Measurements from ENCODE around the gene NACC2.

DNA sequence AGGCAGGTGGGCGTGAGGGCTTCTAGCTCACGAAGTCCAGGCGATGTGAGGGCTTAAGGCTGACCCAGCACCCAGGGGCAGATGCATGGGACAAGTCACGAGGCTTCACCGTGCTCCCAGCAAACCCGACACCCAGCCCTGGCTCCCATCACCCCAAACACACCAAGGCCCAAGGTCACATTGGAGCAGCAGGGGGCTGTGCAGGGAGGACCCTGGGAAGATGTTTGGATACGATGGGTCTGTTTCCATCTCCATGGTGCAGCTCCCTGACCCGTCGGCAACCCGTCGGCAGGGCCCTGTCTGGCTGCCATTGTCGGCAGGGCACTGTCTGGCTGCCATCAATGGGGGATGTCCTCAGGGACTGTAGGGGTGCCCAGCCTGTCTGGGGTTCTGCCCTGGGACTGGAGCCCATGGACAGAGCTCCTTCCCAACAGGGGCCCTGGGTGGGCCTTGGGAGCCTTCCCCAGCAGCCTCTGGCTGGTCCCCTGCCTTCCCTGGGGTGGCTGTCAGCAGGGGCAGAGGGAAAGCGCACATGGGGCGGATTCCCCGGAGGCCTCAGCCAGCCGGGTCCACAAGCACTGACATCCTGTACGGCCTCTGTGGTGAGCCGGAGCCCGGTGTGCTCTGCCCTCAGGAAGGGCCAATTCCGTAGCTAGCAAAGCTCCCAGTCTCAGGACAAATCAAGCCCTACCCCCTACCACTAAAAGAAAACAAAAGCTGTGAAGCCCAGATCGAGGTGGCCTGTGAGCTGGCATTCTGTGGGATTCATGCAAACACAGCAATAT, 47.1 kb downstream of the NACC2 start:
- TF ChIP-seq, protein P1, sequence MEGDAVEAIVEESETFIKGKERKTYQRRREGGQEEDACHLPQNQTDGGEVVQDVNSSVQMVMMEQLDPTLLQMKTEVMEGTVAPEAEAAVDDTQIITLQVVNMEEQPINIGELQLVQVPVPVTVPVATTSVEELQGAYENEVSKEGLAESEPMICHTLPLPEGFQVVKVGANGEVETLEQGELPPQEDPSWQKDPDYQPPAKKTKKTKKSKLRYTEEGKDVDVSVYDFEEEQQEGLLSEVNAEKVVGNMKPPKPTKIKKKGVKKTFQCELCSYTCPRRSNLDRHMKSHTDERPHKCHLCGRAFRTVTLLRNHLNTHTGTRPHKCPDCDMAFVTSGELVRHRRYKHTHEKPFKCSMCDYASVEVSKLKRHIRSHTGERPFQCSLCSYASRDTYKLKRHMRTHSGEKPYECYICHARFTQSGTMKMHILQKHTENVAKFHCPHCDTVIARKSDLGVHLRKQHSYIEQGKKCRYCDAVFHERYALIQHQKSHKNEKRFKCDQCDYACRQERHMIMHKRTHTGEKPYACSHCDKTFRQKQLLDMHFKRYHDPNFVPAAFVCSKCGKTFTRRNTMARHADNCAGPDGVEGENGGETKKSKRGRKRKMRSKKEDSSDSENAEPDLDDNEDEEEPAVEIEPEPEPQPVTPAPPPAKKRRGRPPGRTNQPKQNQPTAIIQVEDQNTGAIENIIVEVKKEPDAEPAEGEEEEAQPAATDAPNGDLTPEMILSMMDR (IDR thresholded peaks at IDR 0.05) = no peak
- no peak for TF ChIP-seq POLR2A (IDR thresholded peaks at IDR 0.05; ENCODE audit: low read depth)
- TF ChIP-seq POLR2AphosphoS5 (IDR thresholded peaks at IDR 0.05) = no peak
- TF ChIP-seq EP300 (IDR thresholded peaks at IDR 0.05) = no peak

Measured in esophagus muscularis mucosa (tissue), 4 donors.